OCI-LY3 (cell line): ENCODE measurements around the gene NOA1.
"Not testable (repeated sequence)": the region's sequence is repeated elsewhere in the genome, so short reads cannot be mapped to it uniquely, and the experiment has no call there.

ENCODE experiments used
- H2AFZ ChIP-seq: fragments of 200-600, 300-600 bp; shearing (Covaris generic); 2 replicates; pipeline ENCODE4 v1.6.0; 2014; ENCODE audit warnings: antibody characterized with exemption, low read depth, low read length
- H3K27ac ChIP-seq: fragments of 200-600, 300-600 bp; sonication (generic); 2 replicates; pipeline ENCODE4 v1.5.1; 2014; ENCODE audit warnings: mild to moderate bottlenecking, low read length, moderate library complexity, mixed read lengths
- H3K27me3 ChIP-seq: fragments of 200-600, 300-600 bp; sonication (generic); 2 replicates; pipeline ENCODE4 v1.6.1; 2014; ENCODE audit warnings: low read depth, low read length, mixed read lengths
- H3K36me3 ChIP-seq: fragments of 200-600, 300-600 bp; sonication (generic); replicated peaks from 2 replicates; pipeline ENCODE3; 2014; ENCODE audit warnings: low read depth, low read length, mixed read lengths
- H3K4me1 ChIP-seq: fragments of 300-600, 200-600 bp; sonication (generic); 2 replicates; pipeline ENCODE4 v1.6.1; 2014; ENCODE audit warnings: low read length, mixed read lengths
- H3K4me2 ChIP-seq: fragments of 200-600, 300-600 bp; sonication (generic); 2 replicates; pipeline ENCODE4 v1.6.1; 2014; ENCODE audit warnings: low read length, mixed read lengths
- H3K4me3 ChIP-seq: fragments of 300-600, 200-600 bp; sonication (generic); 2 replicates; pipeline ENCODE4 v1.5.1; 2014; ENCODE audit warnings: antibody characterized with exemption, mild to moderate bottlenecking, low read length, moderate library complexity
- H3K79me2 ChIP-seq: fragments of 300-600, 200-600 bp; shearing (Covaris generic); 2 replicates; pipeline ENCODE4 v1.6.1; 2014; ENCODE audit warnings: mild to moderate bottlenecking, low read length, mixed read lengths
- H3K9ac ChIP-seq: fragments of 300-600, 200-600 bp; shearing (Covaris generic); 2 replicates; pipeline ENCODE4 v1.6.0; 2014; ENCODE audit warnings: mild to moderate bottlenecking, low read length, moderate library complexity
- H3K9me3 ChIP-seq: fragments of 200-600, 300-600 bp; shearing (Covaris generic); 2 replicates; pipeline ENCODE4 v1.6.1; 2014; ENCODE audit warnings: low read length, mixed read lengths; ENCODE audit not compliant: insufficient read depth
- H4K20me1 ChIP-seq: fragments of 200-600, 300-600 bp; sonication (generic); 2 replicates; pipeline ENCODE4 v1.6.1; 2016; ENCODE audit warnings: low read length, mixed read lengths; ENCODE audit not compliant: insufficient read depth
- CTCF ChIP-seq: fragments of 200-600, 300-600 bp; sonication (generic); IDR thresholded peaks from 2 replicates; pipeline ENCODE4 v1.5.1; 2014; ENCODE audit warnings: antibody characterized with exemption, low read length, low read depth
- EZH2phosphoT487 ChIP-seq: fragments of 200-600 bp; shearing (Covaris generic); IDR thresholded peaks from 2 replicates; pipeline ENCODE4 v1.6.1; 2018; ENCODE audit warnings: antibody characterized with exemption, mixed run types, low read depth

NOA1 gene

GRCh38 chr4:56930638-56931037 lies 46.8 kb downstream of the NOA1 start:
- Histone ChIP-seq H3K4me2 (no peak overlapping the region), H4K20me1 (peaks cover 19% of the 10 kb centered on the region), H2AFZ (no peak overlapping the region), H3K4me1 (peaks cover 13% of the 10 kb centered on the region), H3K9ac (no peak overlapping the region), H3K4me3 (no peak overlapping the region), H3K79me2 (peaks cover 27% of the 10 kb centered on the region), H3K9me3 (no peaks in the 10 kb centered on the region), H3K36me3 (peaks cover 40% of the 10 kb centered on the region), H3K27me3 (no peaks in the 10 kb centered on the region), H3K27ac (no peak overlapping the region)
- no peak for TF ChIP-seq CTCF
- TF ChIP-seq EZH2phosphoT487, result no peak

- Histone ChIP-seq H3K4me3 (no peak overlapping the region), H3K9ac (no peak overlapping the region), H2AFZ (no peak overlapping the region), H4K20me1 (peaks cover 14% of the 10 kb centered on the region), H3K4me1 (peaks cover 12% of the 10 kb centered on the region), H3K27ac (no peak overlapping the region), H3K9me3 (no peaks in the 10 kb centered on the region), H3K79me2 (peaks cover 31% of the 10 kb centered on the region), H3K27me3 (no peaks in the 10 kb centered on the region), H3K36me3 (peaks cover 40% of the 10 kb centered on the region), H3K4me2 (no peak overlapping the region)
- TF ChIP-seq CTCF (no peak), EZH2phosphoT487 (no peak)
Observed at GRCh38 chr4:56927196-56927595, 50.2 kb downstream of the NOA1 start.

- not testable (repeated sequence) for H3K4me2 ChIP-seq, H3K9ac ChIP-seq, H2AFZ ChIP-seq, H3K27me3 ChIP-seq, H3K9me3 ChIP-seq, H3K27ac ChIP-seq, H3K4me3 ChIP-seq
- H3K4me1 ChIP-seq, result peaks cover 18% of the 10 kb centered on the region
- peaks cover 23% of the 10 kb centered on the region for H3K36me3 ChIP-seq
- H4K20me1 ChIP-seq, result peaks cover 53% of the 10 kb centered on the region
- peaks cover 99% of the 10 kb centered on the region for H3K79me2 ChIP-seq
Observed at GRCh38 chr4:56914977-56915376, 62.4 kb downstream of the NOA1 start.

- Histone ChIP-seq H3K27me3 (no peaks in the 10 kb centered on the region), H2AFZ (no peak overlapping the region), H3K4me1 (peaks cover 20% of the 10 kb centered on the region), H3K27ac (no peak overlapping the region), H3K4me3 (no peak overlapping the region), H4K20me1 (peaks cover 51% of the 10 kb centered on the region), H3K9ac (no peak overlapping the region), H3K9me3 (no peaks in the 10 kb centered on the region), H3K36me3 (peaks cover 22% of the 10 kb centered on the region), H3K4me2 (no peak overlapping the region), H3K79me2 (peaks cover 100% of the 10 kb centered on the region)
- TF ChIP-seq EZH2phosphoT487 (no peak), CTCF (no peak)
Observed at GRCh38 chr4:56914336-56914735, 63.1 kb downstream of the NOA1 start.
